IPS DF 19.7 (cell line): ENCODE results near the gene MME.

Source experiments
- DNase-seq: peaks from one replicate; pipeline ENCODE4 v3.0.0-alpha.2; 2013; ENCODE audit warnings: low read depth, low spot score

The MME gene

GRCh38 chr3:155147588-155147987 lies 67.5 kb downstream of the MME start:
- DNase-seq: no peak

GRCh38 chr3:155149494-155149893 lies 69.4 kb downstream of the MME start:
- no peak for DNase-seq

GRCh38 chr3:155153242-155154186 lies 73.4 kb downstream of the MME start:
- DNase-seq: no peak

GRCh38 chr3:155154255-155154654 lies 74.1 kb downstream of the MME start:
- DNase-seq: no peak

- no peak for DNase-seq
Measured at GRCh38 chr3:155158346-155159037, 78.4 kb downstream of the MME start.

DNA sequence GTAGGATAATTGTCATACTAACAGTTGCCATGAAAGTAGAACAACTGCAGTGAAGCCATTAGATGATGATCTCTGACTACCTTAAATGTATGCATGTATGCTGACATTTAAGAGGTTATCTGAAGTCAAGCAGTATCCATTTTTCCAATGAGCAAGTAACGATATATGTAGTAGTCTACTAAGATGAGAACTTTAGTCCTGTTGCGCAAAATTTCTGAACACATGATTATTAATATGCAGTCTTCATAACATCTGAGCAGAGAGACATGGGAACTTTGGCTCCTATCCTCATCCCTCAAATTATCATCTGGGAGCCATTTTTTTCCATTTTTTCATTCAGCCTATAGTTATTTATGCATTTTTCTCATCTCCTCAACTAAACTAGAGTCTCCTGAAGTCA lies 79.2 kb downstream of the MME start:
- DNase-seq: no peak

DNA sequence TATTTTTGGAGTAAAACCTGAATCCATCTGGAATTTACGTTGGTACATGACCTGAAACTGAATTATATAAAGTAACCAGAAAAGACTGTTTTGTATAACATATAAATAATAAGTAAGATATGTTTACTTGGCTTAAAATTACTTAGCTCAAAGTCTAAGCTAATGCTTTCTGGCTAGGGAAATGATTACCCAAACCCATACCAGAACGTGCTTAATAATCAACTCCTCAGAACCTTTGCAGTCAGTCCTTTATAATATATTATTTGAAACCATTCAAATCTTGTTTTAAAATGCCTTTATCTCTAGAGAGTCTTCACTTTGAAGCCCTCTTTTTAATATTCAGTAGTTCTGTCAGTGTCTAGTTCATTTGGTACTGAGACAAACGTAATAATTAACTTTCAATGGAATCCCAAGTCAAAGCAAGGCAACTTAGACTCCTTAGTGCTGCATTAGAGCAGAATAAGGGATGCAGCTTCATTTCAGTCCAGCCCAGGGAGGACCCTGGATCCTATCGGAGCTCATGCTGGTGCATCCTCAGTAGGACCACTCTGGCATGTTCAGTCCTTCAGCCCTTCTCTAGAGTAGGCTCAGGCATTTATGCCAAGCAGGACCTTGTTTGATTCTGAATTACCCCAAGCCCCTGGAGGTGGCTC lies 81.6 kb downstream of the MME start:
- DNase-seq: no peak

GRCh38 chr3:155164306-155164705 lies 84.2 kb downstream of the MME start:
- DNase-seq: no peak

DNA sequence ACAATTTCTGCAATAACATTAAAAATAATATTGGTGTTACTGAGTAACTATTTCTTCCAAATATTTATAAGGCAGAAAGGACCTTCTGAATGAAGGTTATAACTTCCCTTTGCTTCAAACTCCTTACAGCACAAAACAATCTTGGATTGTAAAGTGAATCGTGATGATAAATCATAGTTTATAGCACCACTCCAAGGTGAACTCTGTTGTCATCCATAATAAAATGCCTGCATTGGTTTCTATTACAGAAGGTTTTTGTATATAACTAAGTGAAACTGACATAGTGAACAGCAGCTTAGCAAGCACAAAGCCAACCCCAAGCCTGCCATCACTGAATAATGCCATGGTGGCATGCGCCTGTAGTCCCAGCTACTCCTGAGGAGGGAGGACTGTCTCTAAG lies 86.3 kb downstream of the MME start:
- DNase-seq: no peak

- no peak for DNase-seq
Measured at GRCh38 chr3:155169197-155169596, 89.1 kb downstream of the MME start.

GRCh38 chr3:155173771-155174170 lies 93.7 kb downstream of the MME start:
- DNase-seq: no peak

GRCh38 chr3:155178810-155179436 lies 98.8 kb downstream of the MME start:
- no peak for DNase-seq

GRCh38 chr3:155179437-155179827 lies 99.3 kb downstream of the MME start:
- no peak for DNase-seq

GRCh38 chr3:155179966-155180757 lies 100.0 kb downstream of the MME start:
- DNase-seq: no peak

DNA sequence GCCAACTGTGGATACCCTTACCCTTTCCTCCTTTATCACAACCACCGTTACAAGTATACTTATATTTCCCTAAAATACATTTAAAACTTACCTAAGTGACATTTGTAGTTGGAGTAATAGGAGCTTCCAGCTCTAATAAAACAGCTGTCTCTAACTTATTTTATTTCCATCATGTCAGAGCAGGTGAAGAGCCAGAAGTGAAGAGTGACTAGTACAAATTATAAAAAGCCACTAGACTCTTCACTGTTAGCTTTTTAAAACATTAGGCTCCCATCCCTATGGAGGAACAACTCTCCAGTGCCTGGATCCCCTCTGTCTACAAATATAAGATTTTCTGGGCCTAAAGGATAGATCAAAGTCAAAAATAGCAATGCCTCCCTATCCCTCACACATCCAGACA lies 102.3 kb downstream of the MME start:
- no peak for DNase-seq

DNA sequence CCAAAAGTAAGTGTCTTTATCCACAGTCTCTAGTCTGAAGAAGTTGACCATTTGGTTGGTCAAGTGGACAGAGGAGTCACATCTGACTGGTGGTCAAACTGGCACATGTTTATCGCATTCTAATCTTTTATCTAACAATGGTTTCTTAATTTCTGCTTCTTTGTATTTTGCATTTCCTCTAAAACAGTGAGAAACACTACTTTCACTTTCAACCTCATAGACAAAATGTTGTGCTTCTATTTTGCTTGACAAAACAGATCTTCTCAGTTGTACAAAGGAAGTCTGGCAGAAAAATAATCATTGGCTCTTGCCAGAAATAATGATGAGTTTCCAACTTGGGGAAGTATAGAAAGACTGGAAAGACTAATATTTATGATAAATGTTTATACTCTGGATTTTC lies 103.9 kb downstream of the MME start:
- no peak for DNase-seq

DNA sequence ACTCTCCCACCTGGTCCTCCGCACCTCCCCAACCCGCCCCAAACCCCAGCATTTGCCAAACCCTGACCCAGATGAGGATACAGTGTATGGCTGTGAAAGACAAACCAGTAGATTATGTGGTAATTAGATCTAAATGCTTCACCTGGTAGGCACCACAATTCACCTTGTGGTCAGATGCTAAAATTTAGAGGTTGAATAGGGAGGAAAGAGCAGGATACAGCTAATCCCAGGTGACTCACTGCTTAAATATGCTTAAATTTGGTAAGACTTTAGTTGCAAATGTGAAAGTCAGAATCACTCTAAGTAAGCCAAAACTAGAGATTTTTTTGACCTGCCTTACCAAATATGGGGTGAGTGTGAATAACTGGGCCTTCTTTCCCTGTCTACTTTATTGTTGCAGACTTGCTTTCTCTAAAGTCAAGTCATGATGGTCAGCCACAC lies 105.5 kb downstream of the MME start:
- DNase-seq: peak; percentile 42

DNA sequence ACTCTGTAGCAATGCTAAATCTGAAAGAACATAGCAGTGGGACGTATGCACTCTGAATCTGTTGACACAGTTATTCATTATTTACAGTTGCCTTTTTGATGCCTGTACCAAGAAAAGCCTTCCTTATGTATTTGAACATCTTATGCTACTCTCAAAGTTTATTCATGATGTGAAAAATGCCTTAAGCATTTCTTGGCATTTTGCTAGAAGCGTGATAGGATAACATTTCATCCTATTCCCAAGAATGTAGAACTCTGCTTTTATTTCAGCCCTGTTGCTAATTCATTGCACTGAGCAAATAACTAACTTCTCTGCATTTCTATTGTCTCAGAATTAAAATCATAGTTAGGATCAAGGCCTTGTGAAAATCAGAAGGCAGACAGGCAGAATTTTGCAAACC lies 107.9 kb downstream of the MME start:
- no peak for DNase-seq

DNA sequence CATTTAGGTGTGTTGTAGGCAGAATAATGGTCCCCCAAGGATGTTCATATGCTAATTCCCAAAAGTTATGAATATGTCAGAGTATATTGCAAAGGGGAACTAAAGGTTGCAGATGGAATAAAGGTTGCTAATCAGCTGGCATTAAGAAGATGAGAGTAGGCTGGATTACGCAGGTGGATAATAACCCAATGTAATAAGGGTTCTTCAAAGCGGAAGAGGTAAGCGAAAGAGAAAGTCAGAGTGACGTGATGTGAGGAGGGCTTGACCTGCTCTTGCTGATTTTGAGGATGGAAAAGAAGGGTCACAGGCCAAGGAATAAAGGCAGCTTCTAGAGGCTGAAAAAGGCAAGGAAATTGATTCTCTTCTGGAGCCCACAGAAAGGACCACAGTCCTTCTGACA lies 109.4 kb downstream of the MME start:
- no peak for DNase-seq

DNA sequence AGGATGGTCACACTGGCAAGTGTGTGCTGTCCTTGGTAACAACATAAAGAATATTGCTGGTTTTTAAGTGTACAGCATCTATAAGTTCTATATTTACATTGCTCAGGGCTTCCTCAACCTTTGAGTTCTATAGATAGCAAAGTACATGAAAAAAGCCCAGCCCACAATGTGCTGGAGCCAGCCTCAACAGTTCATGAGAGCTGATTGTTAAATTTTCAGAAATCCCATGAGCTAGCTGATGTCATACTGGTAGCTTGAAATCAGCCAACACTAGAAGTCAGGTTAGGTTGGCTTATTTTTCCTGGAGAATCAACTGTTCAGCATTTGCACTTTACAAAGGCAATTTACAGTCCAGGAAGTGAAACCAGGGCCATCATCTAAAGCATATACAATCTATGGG lies 110.6 kb downstream of the MME start:
- no peak for DNase-seq
